Measurements from ENCODE around the gene SLC1A7. TPM values are rescaled to one million over a fixed set of nuclear protein-coding genes. Genes with fewer than 3 reads are reported as not detected.

Gene SLC1A7
- polyA plus RNA-seq, 1 donor from 2014 or later, result not detected

DNA sequence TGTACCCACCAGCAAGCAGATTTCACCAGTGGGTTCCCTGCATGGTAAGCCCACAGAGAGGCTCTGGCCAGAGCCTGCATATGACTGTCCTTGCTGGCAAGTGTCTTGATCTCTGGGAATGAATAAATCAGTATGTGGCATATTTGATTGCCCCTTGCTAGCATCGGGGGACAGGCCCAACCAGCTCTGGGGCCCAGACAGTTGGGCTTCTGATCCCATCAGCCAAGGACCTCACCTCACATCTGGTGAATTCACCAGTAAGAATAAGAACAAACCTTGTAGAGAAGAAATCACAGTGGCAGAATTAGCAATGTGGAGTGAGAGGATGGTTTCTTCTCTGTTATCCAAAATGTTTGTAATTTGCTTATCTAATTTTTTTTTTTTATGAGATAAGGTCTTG lies 15.9 kb downstream of the SLC1A7 start:
- no peak for TF ChIP-seq EZH2 (IDR thresholded peaks at IDR 0.05; ENCODE audit: borderline replicate concordance, insufficient read depth, low read length, poor library complexity, severe bottlenecking)
- TF ChIP-seq, protein P1, sequence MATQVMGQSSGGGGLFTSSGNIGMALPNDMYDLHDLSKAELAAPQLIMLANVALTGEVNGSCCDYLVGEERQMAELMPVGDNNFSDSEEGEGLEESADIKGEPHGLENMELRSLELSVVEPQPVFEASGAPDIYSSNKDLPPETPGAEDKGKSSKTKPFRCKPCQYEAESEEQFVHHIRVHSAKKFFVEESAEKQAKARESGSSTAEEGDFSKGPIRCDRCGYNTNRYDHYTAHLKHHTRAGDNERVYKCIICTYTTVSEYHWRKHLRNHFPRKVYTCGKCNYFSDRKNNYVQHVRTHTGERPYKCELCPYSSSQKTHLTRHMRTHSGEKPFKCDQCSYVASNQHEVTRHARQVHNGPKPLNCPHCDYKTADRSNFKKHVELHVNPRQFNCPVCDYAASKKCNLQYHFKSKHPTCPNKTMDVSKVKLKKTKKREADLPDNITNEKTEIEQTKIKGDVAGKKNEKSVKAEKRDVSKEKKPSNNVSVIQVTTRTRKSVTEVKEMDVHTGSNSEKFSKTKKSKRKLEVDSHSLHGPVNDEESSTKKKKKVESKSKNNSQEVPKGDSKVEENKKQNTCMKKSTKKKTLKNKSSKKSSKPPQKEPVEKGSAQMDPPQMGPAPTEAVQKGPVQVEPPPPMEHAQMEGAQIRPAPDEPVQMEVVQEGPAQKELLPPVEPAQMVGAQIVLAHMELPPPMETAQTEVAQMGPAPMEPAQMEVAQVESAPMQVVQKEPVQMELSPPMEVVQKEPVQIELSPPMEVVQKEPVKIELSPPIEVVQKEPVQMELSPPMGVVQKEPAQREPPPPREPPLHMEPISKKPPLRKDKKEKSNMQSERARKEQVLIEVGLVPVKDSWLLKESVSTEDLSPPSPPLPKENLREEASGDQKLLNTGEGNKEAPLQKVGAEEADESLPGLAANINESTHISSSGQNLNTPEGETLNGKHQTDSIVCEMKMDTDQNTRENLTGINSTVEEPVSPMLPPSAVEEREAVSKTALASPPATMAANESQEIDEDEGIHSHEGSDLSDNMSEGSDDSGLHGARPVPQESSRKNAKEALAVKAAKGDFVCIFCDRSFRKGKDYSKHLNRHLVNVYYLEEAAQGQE (IDR thresholded peaks at IDR 0.05; ENCODE audit: borderline replicate concordance), result no peak
- TF ChIP-seq EP300 (conservative IDR thresholded peaks at IDR 0.05; ENCODE audit: poor library complexity, severe bottlenecking), result no peak
- no peaks in the 10 kb centered on the region for H3F3A ChIP-seq (ENCODE audit: insufficient read depth, low read length, poor library complexity, severe bottlenecking)
- no peaks in the 10 kb centered on the region for H3K36me3 ChIP-seq (ENCODE audit: insufficient read depth, low read length)
- H2AFZ ChIP-seq (ENCODE audit: low read depth, low read length), result no peak overlapping the region
- H3K9ac ChIP-seq (ENCODE audit: low read length), result no peak overlapping the region
- no peak overlapping the region for H3K4me3 ChIP-seq (ENCODE audit: low read length)
- no peaks in the 10 kb centered on the region for H3K9me3 ChIP-seq (ENCODE audit: low read length)
- no peaks in the 10 kb centered on the region for H3K79me2 ChIP-seq (replicated peaks; ENCODE audit: insufficient read depth, low read length)
- no peaks in the 10 kb centered on the region for H3K27me3 ChIP-seq (ENCODE audit: insufficient read depth, low read depth, low read length)
- no peaks in the 10 kb centered on the region for H4K20me1 ChIP-seq (ENCODE audit: insufficient read depth)
- no peak overlapping the region for H3K27ac ChIP-seq (ENCODE audit: low read length)
- H3K9me2 ChIP-seq (ENCODE audit: insufficient read depth, low read length), result no peaks in the 10 kb centered on the region
- H3K4me2 ChIP-seq (ENCODE audit: low read length), result no peak overlapping the region

DNA sequence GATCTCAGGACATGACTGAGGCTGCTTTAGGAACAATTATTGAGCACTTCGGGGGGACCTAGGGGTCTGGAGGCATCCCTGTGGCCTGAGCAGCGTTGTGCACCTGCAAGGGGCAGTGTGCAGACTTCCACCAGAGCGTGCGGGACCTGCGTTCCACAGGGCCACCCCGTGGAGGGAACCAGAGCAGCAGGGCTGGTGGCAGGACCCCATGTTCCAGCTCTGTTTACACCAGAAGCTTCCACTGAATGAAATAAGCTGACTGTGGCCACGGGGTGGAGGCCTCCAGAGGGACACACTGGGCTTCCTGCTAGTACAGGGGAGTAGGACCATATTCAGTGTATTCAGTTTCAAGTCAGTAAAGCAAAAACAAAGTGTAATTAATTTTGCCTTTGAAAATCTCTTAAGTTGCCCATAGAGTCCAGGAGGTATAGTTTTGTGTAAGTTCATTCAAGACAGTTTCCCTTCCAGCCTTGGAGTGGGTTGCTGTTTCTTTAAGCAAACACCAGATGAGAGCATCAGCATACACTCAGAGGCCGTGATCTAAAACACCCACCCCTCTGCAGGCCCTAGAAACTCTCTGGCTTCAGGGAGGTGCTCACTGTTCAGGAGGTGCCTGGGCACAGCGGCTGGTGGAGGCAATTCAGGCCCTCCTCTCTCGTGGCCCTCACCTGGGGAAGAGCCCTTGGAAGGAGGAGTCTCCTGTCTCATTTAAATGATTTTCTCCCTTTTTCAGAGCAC lies 16.6 kb downstream of the SLC1A7 start:
- Histone ChIP-seq H3K27me3 (ENCODE audit: insufficient read depth, low read depth, low read length) (no peaks in the 10 kb centered on the region), H3K9ac (ENCODE audit: low read length) (no peak overlapping the region), H2AFZ (ENCODE audit: low read depth, low read length) (no peak overlapping the region), H3K4me3 (ENCODE audit: low read length) (no peak overlapping the region), H3K79me2 (replicated peaks; ENCODE audit: insufficient read depth, low read length) (no peaks in the 10 kb centered on the region), H3F3A (ENCODE audit: insufficient read depth, low read length, poor library complexity, severe bottlenecking) (no peaks in the 10 kb centered on the region), H3K27ac (ENCODE audit: low read length) (no peak overlapping the region), H3K9me2 (ENCODE audit: insufficient read depth, low read length) (no peaks in the 10 kb centered on the region), H3K36me3 (ENCODE audit: insufficient read depth, low read length) (no peaks in the 10 kb centered on the region), H3K4me2 (ENCODE audit: low read length) (no peak overlapping the region), H4K20me1 (ENCODE audit: insufficient read depth) (no peaks in the 10 kb centered on the region), H3K9me3 (ENCODE audit: low read length) (no peaks in the 10 kb centered on the region)
- TF ChIP-seq SMC3 (conservative IDR thresholded peaks at IDR 0.05; ENCODE audit: poor library complexity) (no peak), EP300 (conservative IDR thresholded peaks at IDR 0.05; ENCODE audit: poor library complexity, severe bottlenecking) (no peak), RAD21 (conservative IDR thresholded peaks at IDR 0.05) (no peak), MXI1 (conservative IDR thresholded peaks at IDR 0.05; ENCODE audit: poor library complexity, severe bottlenecking) (no peak), EZH2 (IDR thresholded peaks at IDR 0.05; ENCODE audit: borderline replicate concordance, insufficient read depth, low read length, poor library complexity, severe bottlenecking) (no peak), TAF1 (IDR thresholded peaks at IDR 0.05; ENCODE audit: low read depth) (no peak), POLR2AphosphoS5 (IDR thresholded peaks at IDR 0.05) (no peak)
- TF ChIP-seq, protein P1 (IDR thresholded peaks at IDR 0.05; ENCODE audit: borderline replicate concordance), result no peak
- TF ChIP-seq, protein P2, sequence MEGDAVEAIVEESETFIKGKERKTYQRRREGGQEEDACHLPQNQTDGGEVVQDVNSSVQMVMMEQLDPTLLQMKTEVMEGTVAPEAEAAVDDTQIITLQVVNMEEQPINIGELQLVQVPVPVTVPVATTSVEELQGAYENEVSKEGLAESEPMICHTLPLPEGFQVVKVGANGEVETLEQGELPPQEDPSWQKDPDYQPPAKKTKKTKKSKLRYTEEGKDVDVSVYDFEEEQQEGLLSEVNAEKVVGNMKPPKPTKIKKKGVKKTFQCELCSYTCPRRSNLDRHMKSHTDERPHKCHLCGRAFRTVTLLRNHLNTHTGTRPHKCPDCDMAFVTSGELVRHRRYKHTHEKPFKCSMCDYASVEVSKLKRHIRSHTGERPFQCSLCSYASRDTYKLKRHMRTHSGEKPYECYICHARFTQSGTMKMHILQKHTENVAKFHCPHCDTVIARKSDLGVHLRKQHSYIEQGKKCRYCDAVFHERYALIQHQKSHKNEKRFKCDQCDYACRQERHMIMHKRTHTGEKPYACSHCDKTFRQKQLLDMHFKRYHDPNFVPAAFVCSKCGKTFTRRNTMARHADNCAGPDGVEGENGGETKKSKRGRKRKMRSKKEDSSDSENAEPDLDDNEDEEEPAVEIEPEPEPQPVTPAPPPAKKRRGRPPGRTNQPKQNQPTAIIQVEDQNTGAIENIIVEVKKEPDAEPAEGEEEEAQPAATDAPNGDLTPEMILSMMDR (IDR thresholded peaks at IDR 0.05; ENCODE audit: poor library complexity, severe bottlenecking), result no peak
